ENCODE data around the gene CYB5B. TPM values are rescaled to one million over a fixed set of nuclear protein-coding genes. Genes with fewer than 3 reads are reported as not detected.
"Not testable (repeated sequence)": the region's sequence is repeated elsewhere in the genome, so short reads cannot be mapped to it uniquely, and the experiment has no call there.

Gene CYB5B
- polyA plus RNA-seq, 1 of the 3 experiments (the other 2 are of a cell fraction): 64.4 TPM

DNA sequence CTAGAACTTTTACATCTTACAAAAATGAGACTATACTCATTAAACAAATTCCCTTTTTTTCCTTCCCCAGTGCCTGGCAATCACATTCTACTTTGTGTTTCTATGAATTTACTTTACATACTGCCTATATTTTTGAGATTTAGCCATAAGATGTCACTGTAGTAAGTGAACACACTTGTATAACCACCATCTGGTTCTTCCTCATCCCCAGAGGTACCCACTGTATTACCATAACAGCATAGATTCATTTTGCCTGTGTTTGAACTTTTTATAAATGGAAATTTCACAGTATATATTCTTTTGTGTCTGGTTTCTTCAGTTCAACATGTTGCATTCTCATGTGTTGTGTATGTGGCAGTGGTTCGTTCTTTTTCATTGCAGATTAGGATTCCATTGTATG lies 15.8 kb downstream of the CYB5B start:
- Histone ChIP-seq H3K9ac (no peak overlapping the region), H3K9me2 (no peaks in the 10 kb centered on the region), H2AFZ (ENCODE audit: low read depth) (no peak overlapping the region), H3K79me2 (ENCODE audit: insufficient read depth) (peaks cover 96% of the 10 kb centered on the region), H3K4me3 (ENCODE audit: low read depth in 2 of 2, low read length in 1 of 2) (no peak overlapping the region), H3K4me2 (no peak overlapping the region), H3K27me3 (ENCODE audit: insufficient read depth) (no peaks in the 10 kb centered on the region), H3K27ac (ENCODE audit: low read depth in 2 of 2, low read length in 1 of 2) (no peak overlapping the region), H3K36me3 (replicated peaks in 1 of 2; ENCODE audit: control insufficient read depth in 1 of 2, insufficient read depth in 2 of 2, low read length in 1 of 2) (peaks cover 2 to 6% of the 10 kb centered on the region in 2 experiments), H3K9me3 (no peaks in the 10 kb centered on the region), H4K20me1 (ENCODE audit: insufficient read depth) (no peaks in the 10 kb centered on the region), H3F3A (replicated peaks; ENCODE audit: insufficient read depth) (peaks cover 7% of the 10 kb centered on the region), H3K4me1 (ENCODE audit: control insufficient read depth in 1 of 2, insufficient read depth in 2 of 2, low read depth in 1 of 2, low read length in 1 of 2) (peaks cover 4% of the 10 kb centered on the region in 2 experiments; a peak in 3 of 4 replicates)
- ChIA-PET CTCF (no interaction called here), POLR2A (no interaction called here)
- 5% methylated on average over 1 of the region's 1 CpG for WGBS (ENCODE audit: low lambda C conversion rate)
- DNase-seq: no peak
- TF ChIP-seq NRF1 (IDR thresholded peaks at IDR 0.05; ENCODE audit: low read depth, low read length): no peak
- TF ChIP-seq EZH2phosphoT487 (IDR thresholded peaks at IDR 0.05; ENCODE audit: borderline replicate concordance, low read depth): no peak
- TF ChIP-seq REST (IDR thresholded peaks at IDR 0.05; ENCODE audit: low read depth, low read length): no peak

DNA sequence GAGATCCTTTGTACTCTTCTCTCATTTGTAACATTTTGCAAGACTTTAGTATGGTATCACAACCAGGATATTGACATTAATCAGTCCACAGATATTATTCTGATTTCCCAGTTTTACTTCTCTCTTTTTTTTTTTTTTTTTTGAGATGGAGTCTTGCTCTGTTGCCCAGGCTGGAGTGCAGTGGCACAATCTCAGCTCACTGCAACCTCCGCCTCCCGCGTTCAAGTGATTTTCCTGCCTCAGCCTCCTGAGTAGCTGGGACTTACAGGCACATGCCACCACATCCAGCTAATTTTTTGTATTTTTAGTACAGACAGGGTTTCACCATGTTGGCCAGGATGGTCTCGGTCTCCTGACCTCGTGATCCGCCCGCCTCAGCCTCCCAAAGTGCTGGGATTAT lies 16.6 kb downstream of the CYB5B start:
- H3K27ac ChIP-seq (ENCODE audit: low read depth in 2 of 2, low read length in 1 of 2); H3K36me3 ChIP-seq (replicated peaks in 1 of 2; ENCODE audit: control insufficient read depth in 1 of 2, insufficient read depth in 2 of 2, low read length in 1 of 2); CTCF ChIA-PET; H2AFZ ChIP-seq (ENCODE audit: low read depth); H3K4me3 ChIP-seq (ENCODE audit: low read depth in 2 of 2, low read length in 1 of 2); POLR2A ChIA-PET; H3K4me1 ChIP-seq (ENCODE audit: control insufficient read depth in 1 of 2, insufficient read depth in 2 of 2, low read depth in 1 of 2, low read length in 1 of 2); H3K27me3 ChIP-seq (ENCODE audit: insufficient read depth); H3K9ac ChIP-seq; H3F3A ChIP-seq (replicated peaks; ENCODE audit: insufficient read depth); H3K4me2 ChIP-seq; H4K20me1 ChIP-seq (ENCODE audit: insufficient read depth); H3K9me3 ChIP-seq; H3K9me2 ChIP-seq; DNase-seq: not testable (repeated sequence)
- H3K79me2 ChIP-seq (ENCODE audit: insufficient read depth): peaks cover 94% of the 10 kb centered on the region
- WGBS (ENCODE audit: low lambda C conversion rate): over 99% methylated on average over 7 of the region's 7 CpGs

DNA sequence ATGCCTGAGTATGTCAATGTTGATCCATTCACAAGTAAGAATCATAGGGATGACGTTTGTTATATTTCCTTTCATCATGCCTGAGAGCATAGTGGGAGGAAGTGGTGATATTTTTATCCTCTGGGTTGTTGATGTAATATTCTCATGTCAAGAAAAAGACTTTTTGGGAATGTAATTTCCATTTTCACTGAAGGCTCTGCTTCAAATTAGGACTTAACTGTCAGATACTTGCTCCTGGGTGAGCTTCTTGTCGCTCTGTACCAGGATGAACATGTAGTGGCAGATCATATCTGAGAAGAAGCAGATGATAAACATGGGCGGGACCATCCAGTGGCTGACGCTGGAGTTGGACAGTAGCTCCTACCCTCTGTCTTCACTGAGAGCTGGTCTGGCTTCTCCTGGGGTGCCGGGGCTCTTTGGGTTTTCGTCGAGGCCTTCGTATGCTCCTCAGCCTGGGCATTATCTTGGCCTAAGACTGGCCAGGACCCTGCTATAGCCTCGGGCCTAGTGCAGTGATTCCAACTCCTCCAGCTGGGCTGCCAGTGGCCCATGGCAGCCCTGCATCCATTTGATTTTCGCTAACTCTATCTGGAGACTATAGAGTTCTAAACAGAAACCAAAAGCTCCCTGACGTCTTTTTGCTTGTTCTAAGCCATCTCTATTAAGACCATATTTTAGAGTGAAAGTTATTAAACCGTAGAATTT lies 19.7 kb downstream of the CYB5B start:
- H3K79me2 ChIP-seq (ENCODE audit: insufficient read depth): peaks cover 72% of the 10 kb centered on the region
- H3K9ac ChIP-seq: peak overlapping the region; percentile 39
- DNase-seq: peak; percentile 31
- peaks cover 7 to 10% of the 10 kb centered on the region in 2 experiments; a peak in 3 of 4 replicates for H3K4me1 ChIP-seq (ENCODE audit: control insufficient read depth in 1 of 2, insufficient read depth in 2 of 2, low read depth in 1 of 2, low read length in 1 of 2)
- H4K20me1 ChIP-seq (ENCODE audit: insufficient read depth): no peaks in the 10 kb centered on the region
- peaks cover 7% of the 10 kb centered on the region for H3F3A ChIP-seq (replicated peaks; ENCODE audit: insufficient read depth)
- H3K27me3 ChIP-seq (ENCODE audit: insufficient read depth): no peaks in the 10 kb centered on the region
- H3K4me2 ChIP-seq: peak overlapping the region; percentile 71
- H3K9me3 ChIP-seq: no peaks in the 10 kb centered on the region
- peak overlapping the region in 1 of 2 experiments; percentile 22; a peak in 1 of 4 replicates for H3K4me3 ChIP-seq (ENCODE audit: low read depth in 2 of 2, low read length in 1 of 2)
- peak overlapping the region; percentile 52; the same call in 1 of the 2 replicates for H2AFZ ChIP-seq (ENCODE audit: low read depth)
- H3K36me3 ChIP-seq (replicated peaks in 1 of 2; ENCODE audit: control insufficient read depth in 1 of 2, insufficient read depth in 2 of 2, low read length in 1 of 2): peaks cover 9 to 22% of the 10 kb centered on the region in 2 experiments
- H3K27ac ChIP-seq (ENCODE audit: low read depth in 2 of 2, low read length in 1 of 2): peak overlapping the region; percentile 46 to 58
- WGBS (ENCODE audit: low lambda C conversion rate): 53% methylated on average over 12 of the region's 12 CpGs
- CTCF ChIA-PET: interaction anchor here (0.6 to 0.9 kb wide), 2 partner anchors 12 to 15 kb away, joined by 3 read pairs; no protein-coding TSS in a partner anchor
- POLR2A ChIA-PET: no interaction called here
- H3K9me2 ChIP-seq: no peaks in the 10 kb centered on the region
- no peak for TF ChIP-seq FOSL2 (IDR thresholded peaks at IDR 0.05; ENCODE audit: borderline replicate concordance, low read depth)
- TF ChIP-seq RFX5 (IDR thresholded peaks at IDR 0.05; ENCODE audit: low read length): no peak
- TF ChIP-seq, protein P1, sequence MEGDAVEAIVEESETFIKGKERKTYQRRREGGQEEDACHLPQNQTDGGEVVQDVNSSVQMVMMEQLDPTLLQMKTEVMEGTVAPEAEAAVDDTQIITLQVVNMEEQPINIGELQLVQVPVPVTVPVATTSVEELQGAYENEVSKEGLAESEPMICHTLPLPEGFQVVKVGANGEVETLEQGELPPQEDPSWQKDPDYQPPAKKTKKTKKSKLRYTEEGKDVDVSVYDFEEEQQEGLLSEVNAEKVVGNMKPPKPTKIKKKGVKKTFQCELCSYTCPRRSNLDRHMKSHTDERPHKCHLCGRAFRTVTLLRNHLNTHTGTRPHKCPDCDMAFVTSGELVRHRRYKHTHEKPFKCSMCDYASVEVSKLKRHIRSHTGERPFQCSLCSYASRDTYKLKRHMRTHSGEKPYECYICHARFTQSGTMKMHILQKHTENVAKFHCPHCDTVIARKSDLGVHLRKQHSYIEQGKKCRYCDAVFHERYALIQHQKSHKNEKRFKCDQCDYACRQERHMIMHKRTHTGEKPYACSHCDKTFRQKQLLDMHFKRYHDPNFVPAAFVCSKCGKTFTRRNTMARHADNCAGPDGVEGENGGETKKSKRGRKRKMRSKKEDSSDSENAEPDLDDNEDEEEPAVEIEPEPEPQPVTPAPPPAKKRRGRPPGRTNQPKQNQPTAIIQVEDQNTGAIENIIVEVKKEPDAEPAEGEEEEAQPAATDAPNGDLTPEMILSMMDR (IDR thresholded peaks at IDR 0.05): no peak
- no peak for TF ChIP-seq NFIC (IDR thresholded peaks at IDR 0.05; ENCODE audit: borderline replicate concordance)
- no peak for TF ChIP-seq TEAD4 (IDR thresholded peaks at IDR 0.05; ENCODE audit: borderline replicate concordance, insufficient read depth)
- TF ChIP-seq EZH2phosphoT487 (IDR thresholded peaks at IDR 0.05; ENCODE audit: borderline replicate concordance, low read depth): no peak
- TF ChIP-seq FOXM1 (IDR thresholded peaks at IDR 0.05; ENCODE audit: low read depth): no peak
- TF ChIP-seq, protein P2, sequence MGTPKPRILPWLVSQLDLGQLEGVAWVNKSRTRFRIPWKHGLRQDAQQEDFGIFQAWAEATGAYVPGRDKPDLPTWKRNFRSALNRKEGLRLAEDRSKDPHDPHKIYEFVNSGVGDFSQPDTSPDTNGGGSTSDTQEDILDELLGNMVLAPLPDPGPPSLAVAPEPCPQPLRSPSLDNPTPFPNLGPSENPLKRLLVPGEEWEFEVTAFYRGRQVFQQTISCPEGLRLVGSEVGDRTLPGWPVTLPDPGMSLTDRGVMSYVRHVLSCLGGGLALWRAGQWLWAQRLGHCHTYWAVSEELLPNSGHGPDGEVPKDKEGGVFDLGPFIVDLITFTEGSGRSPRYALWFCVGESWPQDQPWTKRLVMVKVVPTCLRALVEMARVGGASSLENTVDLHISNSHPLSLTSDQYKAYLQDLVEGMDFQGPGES (IDR thresholded peaks at IDR 0.05; ENCODE audit: low read depth, low read length): no peak
- no peak for TF ChIP-seq USF1 (IDR thresholded peaks at IDR 0.05; ENCODE audit: borderline replicate concordance, low read depth)
- no peak for TF ChIP-seq YY1 (IDR thresholded peaks at IDR 0.05; ENCODE audit: low read depth)

Measured in SK-N-SH (cell line).